ENCODE data around the gene SYNPO2L. TPM values are rescaled to one million over a fixed set of nuclear protein-coding genes. Genes with fewer than 3 reads are reported as not detected.
"Not testable (repeated sequence)": the region's sequence is repeated elsewhere in the genome, so short reads cannot be mapped to it uniquely, and the experiment has no call there.

The SYNPO2L gene
- total RNA-seq = 17.2 TPM

GRCh38 chr10:73655990-73656298, at the start of gene SYNPO2L:
SYNPO2L (minus strand) TSS chr10:73656029; CDS start chr10:73655922, 107 bp downstream.
- H3K27me3 ChIP-seq (ENCODE audit: control insufficient read depth in 3 of 3, insufficient read depth in 3 of 3, low read length in 3 of 3) = no peaks in the 10 kb centered on the region
- peaks cover 10 to 14% (median 13%) of the 10 kb centered on the region in 3 donors for H3K36me3 ChIP-seq (ENCODE audit: control insufficient read depth in 3 of 3, insufficient read depth in 3 of 3, low read length in 3 of 3)
- peak within 1 kb of the TSS; percentile 77 to 86 (median 86) for H3K4me3 ChIP-seq (ENCODE audit: low read length in 3 of 3)
- H3K4me1 ChIP-seq (ENCODE audit: control insufficient read depth in 3 of 3, insufficient read depth in 3 of 3, low read length in 3 of 3) = peaks cover 21 to 49% (median 31%) of the 10 kb centered on the region in 3 donors
- H3K9ac ChIP-seq (ENCODE audit: low read depth in 1 of 3, low read length in 3 of 3) = peak within 1 kb of the TSS; percentile 96 to 99 (median 97)
- H3K9me3 ChIP-seq (ENCODE audit: control insufficient read depth in 3 of 3, low read length in 3 of 3) = no peaks in the 10 kb centered on the region
- peak within 1 kb of the TSS; percentile 96 for H3K27ac ChIP-seq (ENCODE audit: low read depth, low read length)

GRCh38 chr10:73703924-73704323, 48.1 kb upstream of the SYNPO2L start:
- not testable (repeated sequence) for H3K4me3 ChIP-seq (ENCODE audit: low read length in 3 of 3); H3K9ac ChIP-seq (ENCODE audit: low read depth in 1 of 3, low read length in 3 of 3); H3K27me3 ChIP-seq (ENCODE audit: control insufficient read depth in 3 of 3, insufficient read depth in 3 of 3, low read length in 3 of 3); H3K36me3 ChIP-seq (ENCODE audit: control insufficient read depth in 3 of 3, insufficient read depth in 3 of 3, low read length in 3 of 3); H3K27ac ChIP-seq (ENCODE audit: low read depth, low read length); H3K4me1 ChIP-seq (ENCODE audit: control insufficient read depth in 3 of 3, insufficient read depth in 3 of 3, low read length in 3 of 3); H3K9me3 ChIP-seq (ENCODE audit: control insufficient read depth in 3 of 3, low read length in 3 of 3)

- H3K9ac ChIP-seq (ENCODE audit: low read depth in 1 of 3, low read length in 3 of 3); H3K36me3 ChIP-seq (ENCODE audit: control insufficient read depth in 3 of 3, insufficient read depth in 3 of 3, low read length in 3 of 3); H3K4me3 ChIP-seq (ENCODE audit: low read length in 3 of 3); H3K27ac ChIP-seq (ENCODE audit: low read depth, low read length); H3K9me3 ChIP-seq (ENCODE audit: control insufficient read depth in 3 of 3, low read length in 3 of 3); H3K4me1 ChIP-seq (ENCODE audit: control insufficient read depth in 3 of 3, insufficient read depth in 3 of 3, low read length in 3 of 3); H3K27me3 ChIP-seq (ENCODE audit: control insufficient read depth in 3 of 3, insufficient read depth in 3 of 3, low read length in 3 of 3): not testable (repeated sequence)
Measured at GRCh38 chr10:73698819-73699218, 43.0 kb upstream of the SYNPO2L start.

GRCh38 chr10:73697675-73698159, 41.9 kb upstream of the SYNPO2L start, which contains the start of gene AGAP5:
AGAP5 (minus strand) TSS chr10:73698109; CDS start chr10:73697755, 354 bp downstream.
- not testable (repeated sequence) for H3K4me3 ChIP-seq (ENCODE audit: low read length in 3 of 3); H3K9me3 ChIP-seq (ENCODE audit: control insufficient read depth in 3 of 3, low read length in 3 of 3); H3K36me3 ChIP-seq (ENCODE audit: control insufficient read depth in 3 of 3, insufficient read depth in 3 of 3, low read length in 3 of 3); H3K27me3 ChIP-seq (ENCODE audit: control insufficient read depth in 3 of 3, insufficient read depth in 3 of 3, low read length in 3 of 3); H3K4me1 ChIP-seq (ENCODE audit: control insufficient read depth in 3 of 3, insufficient read depth in 3 of 3, low read length in 3 of 3); H3K9ac ChIP-seq (ENCODE audit: low read depth in 1 of 3, low read length in 3 of 3); H3K27ac ChIP-seq (ENCODE audit: low read depth, low read length)

- H3K27ac ChIP-seq (ENCODE audit: low read depth, low read length); H3K9ac ChIP-seq (ENCODE audit: low read depth in 1 of 3, low read length in 3 of 3); H3K4me3 ChIP-seq (ENCODE audit: low read length in 3 of 3); H3K27me3 ChIP-seq (ENCODE audit: control insufficient read depth in 3 of 3, insufficient read depth in 3 of 3, low read length in 3 of 3); H3K4me1 ChIP-seq (ENCODE audit: control insufficient read depth in 3 of 3, insufficient read depth in 3 of 3, low read length in 3 of 3); H3K9me3 ChIP-seq (ENCODE audit: control insufficient read depth in 3 of 3, low read length in 3 of 3); H3K36me3 ChIP-seq (ENCODE audit: control insufficient read depth in 3 of 3, insufficient read depth in 3 of 3, low read length in 3 of 3): not testable (repeated sequence)
Measured at GRCh38 chr10:73695302-73695701, 39.5 kb upstream of the SYNPO2L start.

- not testable (repeated sequence) for H3K36me3 ChIP-seq (ENCODE audit: control insufficient read depth in 3 of 3, insufficient read depth in 3 of 3, low read length in 3 of 3); H3K9ac ChIP-seq (ENCODE audit: low read depth in 1 of 3, low read length in 3 of 3); H3K4me3 ChIP-seq (ENCODE audit: low read length in 3 of 3); H3K27ac ChIP-seq (ENCODE audit: low read depth, low read length); H3K4me1 ChIP-seq (ENCODE audit: control insufficient read depth in 3 of 3, insufficient read depth in 3 of 3, low read length in 3 of 3); H3K9me3 ChIP-seq (ENCODE audit: control insufficient read depth in 3 of 3, low read length in 3 of 3); H3K27me3 ChIP-seq (ENCODE audit: control insufficient read depth in 3 of 3, insufficient read depth in 3 of 3, low read length in 3 of 3)
Measured at GRCh38 chr10:73690755-73691154, 34.9 kb upstream of the SYNPO2L start.

- not testable (repeated sequence) for H3K9me3 ChIP-seq (ENCODE audit: control insufficient read depth in 3 of 3, low read length in 3 of 3); H3K27me3 ChIP-seq (ENCODE audit: control insufficient read depth in 3 of 3, insufficient read depth in 3 of 3, low read length in 3 of 3); H3K36me3 ChIP-seq (ENCODE audit: control insufficient read depth in 3 of 3, insufficient read depth in 3 of 3, low read length in 3 of 3); H3K9ac ChIP-seq (ENCODE audit: low read depth in 1 of 3, low read length in 3 of 3); H3K4me3 ChIP-seq (ENCODE audit: low read length in 3 of 3); H3K4me1 ChIP-seq (ENCODE audit: control insufficient read depth in 3 of 3, insufficient read depth in 3 of 3, low read length in 3 of 3); H3K27ac ChIP-seq (ENCODE audit: low read depth, low read length)
Measured at GRCh38 chr10:73689596-73689995, 33.8 kb upstream of the SYNPO2L start.

GRCh38 chr10:73687641-73688040, 31.8 kb upstream of the SYNPO2L start:
- not testable (repeated sequence) for H3K27me3 ChIP-seq (ENCODE audit: control insufficient read depth in 3 of 3, insufficient read depth in 3 of 3, low read length in 3 of 3); H3K36me3 ChIP-seq (ENCODE audit: control insufficient read depth in 3 of 3, insufficient read depth in 3 of 3, low read length in 3 of 3); H3K4me1 ChIP-seq (ENCODE audit: control insufficient read depth in 3 of 3, insufficient read depth in 3 of 3, low read length in 3 of 3); H3K9me3 ChIP-seq (ENCODE audit: control insufficient read depth in 3 of 3, low read length in 3 of 3); H3K4me3 ChIP-seq (ENCODE audit: low read length in 3 of 3); H3K9ac ChIP-seq (ENCODE audit: low read depth in 1 of 3, low read length in 3 of 3); H3K27ac ChIP-seq (ENCODE audit: low read depth, low read length)

GRCh38 chr10:73674546-73674945, 18.7 kb upstream of the SYNPO2L start:
- H3K27ac ChIP-seq (ENCODE audit: low read depth, low read length); H3K36me3 ChIP-seq (ENCODE audit: control insufficient read depth in 3 of 3, insufficient read depth in 3 of 3, low read length in 3 of 3); H3K9ac ChIP-seq (ENCODE audit: low read depth in 1 of 3, low read length in 3 of 3); H3K4me1 ChIP-seq (ENCODE audit: control insufficient read depth in 3 of 3, insufficient read depth in 3 of 3, low read length in 3 of 3); H3K9me3 ChIP-seq (ENCODE audit: control insufficient read depth in 3 of 3, low read length in 3 of 3); H3K4me3 ChIP-seq (ENCODE audit: low read length in 3 of 3); H3K27me3 ChIP-seq (ENCODE audit: control insufficient read depth in 3 of 3, insufficient read depth in 3 of 3, low read length in 3 of 3): not testable (repeated sequence)

GRCh38 chr10:73668378-73668777, 12.5 kb upstream of the SYNPO2L start:
- H3K9ac ChIP-seq (ENCODE audit: low read depth in 1 of 3, low read length in 3 of 3); H3K27me3 ChIP-seq (ENCODE audit: control insufficient read depth in 3 of 3, insufficient read depth in 3 of 3, low read length in 3 of 3); H3K27ac ChIP-seq (ENCODE audit: low read depth, low read length); H3K9me3 ChIP-seq (ENCODE audit: control insufficient read depth in 3 of 3, low read length in 3 of 3); H3K36me3 ChIP-seq (ENCODE audit: control insufficient read depth in 3 of 3, insufficient read depth in 3 of 3, low read length in 3 of 3); H3K4me3 ChIP-seq (ENCODE audit: low read length in 3 of 3): not testable (repeated sequence)
- peaks cover 3 to 12% (median 7%) of the 10 kb centered on the region in 3 donors for H3K4me1 ChIP-seq (ENCODE audit: control insufficient read depth in 3 of 3, insufficient read depth in 3 of 3, low read length in 3 of 3)

Data from skeletal muscle tissue (tissue), 4 donors.